ENCODE results near the gene PLTP. TPM values are rescaled to one million over a fixed set of nuclear protein-coding genes. Genes with fewer than 3 reads are reported as not detected.

PLTP gene
- total and polyA plus RNA-seq, 3 donors from 2014 or later: 53.3 to 105 (median 80.0) TPM

- Histone ChIP-seq H3K4me1 (no peaks in the 10 kb centered on the region), H3K4me3 (no peak overlapping the region), H3K36me3 (ENCODE audit: low read depth, missing control alignments) (no peaks in the 10 kb centered on the region), H3K27ac (no peak overlapping the region), H3K27me3 (no peaks in the 10 kb centered on the region), H3K9me3 (no peaks in the 10 kb centered on the region)
- TF ChIP-seq, protein P1, sequence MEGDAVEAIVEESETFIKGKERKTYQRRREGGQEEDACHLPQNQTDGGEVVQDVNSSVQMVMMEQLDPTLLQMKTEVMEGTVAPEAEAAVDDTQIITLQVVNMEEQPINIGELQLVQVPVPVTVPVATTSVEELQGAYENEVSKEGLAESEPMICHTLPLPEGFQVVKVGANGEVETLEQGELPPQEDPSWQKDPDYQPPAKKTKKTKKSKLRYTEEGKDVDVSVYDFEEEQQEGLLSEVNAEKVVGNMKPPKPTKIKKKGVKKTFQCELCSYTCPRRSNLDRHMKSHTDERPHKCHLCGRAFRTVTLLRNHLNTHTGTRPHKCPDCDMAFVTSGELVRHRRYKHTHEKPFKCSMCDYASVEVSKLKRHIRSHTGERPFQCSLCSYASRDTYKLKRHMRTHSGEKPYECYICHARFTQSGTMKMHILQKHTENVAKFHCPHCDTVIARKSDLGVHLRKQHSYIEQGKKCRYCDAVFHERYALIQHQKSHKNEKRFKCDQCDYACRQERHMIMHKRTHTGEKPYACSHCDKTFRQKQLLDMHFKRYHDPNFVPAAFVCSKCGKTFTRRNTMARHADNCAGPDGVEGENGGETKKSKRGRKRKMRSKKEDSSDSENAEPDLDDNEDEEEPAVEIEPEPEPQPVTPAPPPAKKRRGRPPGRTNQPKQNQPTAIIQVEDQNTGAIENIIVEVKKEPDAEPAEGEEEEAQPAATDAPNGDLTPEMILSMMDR (IDR thresholded peaks at IDR 0.05): no peak
- TF ChIP-seq POLR2A (IDR thresholded peaks at IDR 0.05): no peak
- no peak for DNase-seq
- intact Hi-C loops (cut with DNase I; ENCODE audit: low total_unique reads): loop anchor here (10.0 kb wide), 1 partner anchor 57 kb away; no protein-coding TSS in a partner anchor
- WGBS, 2 donors: 79% methylated on average over 12 of the region's 12 CpGs
Measured at GRCh38 chr20:45898285-45898684, 13.7 kb downstream of the PLTP start.

GRCh38 chr20:45897692-45898091 is 14.3 kb downstream of the PLTP start:
- 79 to 88% methylated on average over 7 of the region's 7 CpGs for WGBS, 2 donors
- intact Hi-C loops (cut with DNase I; ENCODE audit: low total_unique reads): loop anchor here (10.0 kb wide), 1 partner anchor 57 kb away; no protein-coding TSS in a partner anchor
- no peak overlapping the region for H3K27ac ChIP-seq

GRCh38 chr20:45897289-45897688 is 14.7 kb downstream of the PLTP start:
- H3K4me3 ChIP-seq: no peak overlapping the region
- intact Hi-C loops (cut with DNase I; ENCODE audit: low total_unique reads): loop anchor here (10.0 kb wide), 1 partner anchor 58 kb away; no protein-coding TSS in a partner anchor
- DNase-seq: no peak
- TF ChIP-seq POLR2A (IDR thresholded peaks at IDR 0.05): no peak
- TF ChIP-seq, protein P1 (IDR thresholded peaks at IDR 0.05): no peak
- no peaks in the 10 kb centered on the region for H3K36me3 ChIP-seq (ENCODE audit: low read depth, missing control alignments)
- H3K27me3 ChIP-seq: no peaks in the 10 kb centered on the region
- WGBS, 2 donors: 78 to 80% methylated on average over 2 of the region's 2 CpGs
- no peaks in the 10 kb centered on the region for H3K9me3 ChIP-seq
- H3K27ac ChIP-seq: no peak overlapping the region
- H3K4me1 ChIP-seq: no peaks in the 10 kb centered on the region

More at GRCh38 chr20:45897692-45898091, 14.3 kb downstream of the PLTP start:
- Histone ChIP-seq H3K9me3 (no peaks in the 10 kb centered on the region), H3K27me3 (no peaks in the 10 kb centered on the region), H3K4me1 (no peaks in the 10 kb centered on the region), H3K36me3 (ENCODE audit: low read depth, missing control alignments) (no peaks in the 10 kb centered on the region), H3K4me3 (no peak overlapping the region)
- DNase-seq: no peak
- no peak for TF ChIP-seq POLR2A (IDR thresholded peaks at IDR 0.05)
- TF ChIP-seq, protein P1 (IDR thresholded peaks at IDR 0.05): no peak

GRCh38 chr20:45896641-45897161 is 15.3 kb downstream of the PLTP start:
- Histone ChIP-seq H3K27me3 (no peaks in the 10 kb centered on the region), H3K9me3 (no peaks in the 10 kb centered on the region), H3K4me3 (no peak overlapping the region), H3K27ac (no peak overlapping the region), H3K36me3 (ENCODE audit: low read depth, missing control alignments) (no peaks in the 10 kb centered on the region), H3K4me1 (peaks cover 5% of the 10 kb centered on the region)
- DNase-seq: no peak
- intact Hi-C loops (cut with DNase I; ENCODE audit: low total_unique reads): loop anchor here (10.0 kb wide), 1 partner anchor 58 kb away; no protein-coding TSS in a partner anchor
- WGBS, 2 donors: 95 to 96% methylated on average over 11 to 14 of the region's 14 CpGs
- TF ChIP-seq, protein P1 (IDR thresholded peaks at IDR 0.05): no peak
- TF ChIP-seq POLR2A (IDR thresholded peaks at IDR 0.05): no peak

GRCh38 chr20:45894797-45895196 is 17.2 kb downstream of the PLTP start:
- intact Hi-C loops (cut with DNase I; ENCODE audit: low total_unique reads): loop anchor here (10.0 kb wide), 1 partner anchor 60 kb away; no protein-coding TSS in a partner anchor
- Histone ChIP-seq H3K4me1 (peaks cover 9% of the 10 kb centered on the region), H3K36me3 (ENCODE audit: low read depth, missing control alignments) (no peaks in the 10 kb centered on the region), H3K27ac (no peak overlapping the region), H3K27me3 (no peaks in the 10 kb centered on the region), H3K4me3 (no peak overlapping the region), H3K9me3 (no peaks in the 10 kb centered on the region)
- 80 to 85% methylated on average over 11 to 12 of the region's 12 CpGs for WGBS, 2 donors
- no peak for DNase-seq
- TF ChIP-seq POLR2A (IDR thresholded peaks at IDR 0.05): no peak
- TF ChIP-seq, protein P1 (IDR thresholded peaks at IDR 0.05): no peak

Data from testis (tissue), 3 donors.